ENCODE data around the gene UNK. TPM values are rescaled to one million over a fixed set of nuclear protein-coding genes. Genes with fewer than 3 reads are reported as not detected.

Gene UNK
- total and polyA plus RNA-seq, 9 of the 15 experiments (the other 6 are each of a cell fraction or from before 2014, with no cell fraction given): 12.8 to 38.6 (median 24.8) TPM

DNA sequence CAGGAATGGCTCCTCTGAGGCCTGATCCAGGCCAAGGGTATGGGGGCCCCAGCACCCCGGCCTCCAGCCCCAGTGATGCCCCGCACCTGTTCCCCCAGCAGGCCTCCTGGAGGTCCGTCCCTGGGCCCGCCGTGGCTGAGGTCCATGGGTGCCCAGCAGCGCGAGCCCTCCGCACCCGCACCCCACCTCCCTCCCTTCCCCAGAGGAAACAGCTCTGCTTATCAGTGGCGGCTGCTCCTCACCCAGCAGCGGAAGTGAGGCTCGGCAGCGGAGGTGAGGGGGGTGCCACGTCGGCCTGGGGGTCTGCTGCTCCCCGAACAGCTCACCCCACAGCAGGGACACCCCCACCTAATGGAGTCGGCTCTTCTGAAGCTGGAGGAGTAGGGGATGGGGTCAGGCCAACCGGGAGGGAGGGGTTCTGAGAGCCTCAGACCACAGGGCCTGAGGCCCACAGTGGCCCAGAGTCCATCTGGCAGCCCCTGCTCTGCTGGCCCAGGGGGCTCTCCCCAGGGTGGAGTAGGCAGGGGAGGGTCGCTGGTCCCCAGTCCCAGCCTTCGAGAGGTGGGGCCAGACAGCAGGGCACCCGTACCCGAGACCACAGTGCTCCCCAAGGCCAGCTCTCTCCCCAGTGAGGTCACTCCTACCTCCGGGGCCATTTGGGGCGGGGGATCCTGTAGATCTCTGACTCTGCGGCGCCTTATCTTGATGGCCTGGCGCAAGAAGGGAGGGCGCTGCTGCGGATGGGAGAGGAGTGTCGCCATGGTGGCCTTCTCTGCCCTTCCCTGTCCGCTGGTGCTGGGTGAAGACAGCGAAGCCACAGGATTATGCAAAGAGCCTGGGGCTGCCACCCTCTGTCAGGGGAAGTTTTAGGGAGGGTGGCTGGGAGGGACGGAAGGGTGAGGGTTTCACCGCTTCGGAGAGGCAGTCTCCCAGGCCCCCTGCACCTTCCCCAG, 59.2 kb downstream of the UNK start, which contains the start of gene UNC13D (continued):
- TF ChIP-seq, protein P1, sequence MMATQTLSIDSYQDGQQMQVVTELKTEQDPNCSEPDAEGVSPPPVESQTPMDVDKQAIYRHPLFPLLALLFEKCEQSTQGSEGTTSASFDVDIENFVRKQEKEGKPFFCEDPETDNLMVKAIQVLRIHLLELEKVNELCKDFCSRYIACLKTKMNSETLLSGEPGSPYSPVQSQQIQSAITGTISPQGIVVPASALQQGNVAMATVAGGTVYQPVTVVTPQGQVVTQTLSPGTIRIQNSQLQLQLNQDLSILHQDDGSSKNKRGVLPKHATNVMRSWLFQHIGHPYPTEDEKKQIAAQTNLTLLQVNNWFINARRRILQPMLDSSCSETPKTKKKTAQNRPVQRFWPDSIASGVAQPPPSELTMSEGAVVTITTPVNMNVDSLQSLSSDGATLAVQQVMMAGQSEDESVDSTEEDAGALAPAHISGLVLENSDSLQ (IDR thresholded peaks at IDR 0.05): peak; percentile 9; the same call in 1 of the 2 replicates
- TF ChIP-seq ZC3H4 (CRISPR knock-in tag; IDR thresholded peaks at IDR 0.05; ENCODE audit: borderline replicate concordance): no peak; the same call in 1 of the 2 replicates
- TF ChIP-seq, protein P2, sequence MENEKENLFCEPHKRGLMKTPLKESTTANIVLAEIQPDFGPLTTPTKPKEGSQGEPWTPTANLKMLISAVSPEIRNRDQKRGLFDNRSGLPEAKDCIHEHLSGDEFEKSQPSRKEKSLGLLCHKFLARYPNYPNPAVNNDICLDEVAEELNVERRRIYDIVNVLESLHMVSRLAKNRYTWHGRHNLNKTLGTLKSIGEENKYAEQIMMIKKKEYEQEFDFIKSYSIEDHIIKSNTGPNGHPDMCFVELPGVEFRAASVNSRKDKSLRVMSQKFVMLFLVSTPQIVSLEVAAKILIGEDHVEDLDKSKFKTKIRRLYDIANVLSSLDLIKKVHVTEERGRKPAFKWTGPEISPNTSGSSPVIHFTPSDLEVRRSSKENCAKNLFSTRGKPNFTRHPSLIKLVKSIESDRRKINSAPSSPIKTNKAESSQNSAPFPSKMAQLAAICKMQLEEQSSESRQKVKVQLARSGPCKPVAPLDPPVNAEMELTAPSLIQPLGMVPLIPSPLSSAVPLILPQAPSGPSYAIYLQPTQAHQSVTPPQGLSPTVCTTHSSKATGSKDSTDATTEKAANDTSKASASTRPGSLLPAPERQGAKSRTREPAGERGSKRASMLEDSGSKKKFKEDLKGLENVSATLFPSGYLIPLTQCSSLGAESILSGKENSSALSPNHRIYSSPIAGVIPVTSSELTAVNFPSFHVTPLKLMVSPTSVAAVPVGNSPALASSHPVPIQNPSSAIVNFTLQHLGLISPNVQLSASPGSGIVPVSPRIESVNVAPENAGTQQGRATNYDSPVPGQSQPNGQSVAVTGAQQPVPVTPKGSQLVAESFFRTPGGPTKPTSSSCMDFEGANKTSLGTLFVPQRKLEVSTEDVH (IDR thresholded peaks at IDR 0.05; ENCODE audit: low read depth, partially characterized antibody): no peak
- peak; percentile 92 for TF ChIP-seq POLR2G (IDR thresholded peaks at IDR 0.05; ENCODE audit: low read depth, low read length)
- TF ChIP-seq SREBF2 (CRISPR knock-in tag; IDR thresholded peaks at IDR 0.05): 0 out of 2 replicates have a peak, but pooled peaks have one; percentile 40
- TF ChIP-seq CREBBP (IDR thresholded peaks at IDR 0.05; ENCODE audit: low read depth, low read length): no peak
- TF ChIP-seq ZNF263 (CRISPR knock-in tag; IDR thresholded peaks at IDR 0.05; ENCODE audit: borderline replicate concordance): peak; percentile 94
- TF ChIP-seq KAT8 (IDR thresholded peaks at IDR 0.05; ENCODE audit: low read depth): no peak
- TF ChIP-seq, protein P3, sequence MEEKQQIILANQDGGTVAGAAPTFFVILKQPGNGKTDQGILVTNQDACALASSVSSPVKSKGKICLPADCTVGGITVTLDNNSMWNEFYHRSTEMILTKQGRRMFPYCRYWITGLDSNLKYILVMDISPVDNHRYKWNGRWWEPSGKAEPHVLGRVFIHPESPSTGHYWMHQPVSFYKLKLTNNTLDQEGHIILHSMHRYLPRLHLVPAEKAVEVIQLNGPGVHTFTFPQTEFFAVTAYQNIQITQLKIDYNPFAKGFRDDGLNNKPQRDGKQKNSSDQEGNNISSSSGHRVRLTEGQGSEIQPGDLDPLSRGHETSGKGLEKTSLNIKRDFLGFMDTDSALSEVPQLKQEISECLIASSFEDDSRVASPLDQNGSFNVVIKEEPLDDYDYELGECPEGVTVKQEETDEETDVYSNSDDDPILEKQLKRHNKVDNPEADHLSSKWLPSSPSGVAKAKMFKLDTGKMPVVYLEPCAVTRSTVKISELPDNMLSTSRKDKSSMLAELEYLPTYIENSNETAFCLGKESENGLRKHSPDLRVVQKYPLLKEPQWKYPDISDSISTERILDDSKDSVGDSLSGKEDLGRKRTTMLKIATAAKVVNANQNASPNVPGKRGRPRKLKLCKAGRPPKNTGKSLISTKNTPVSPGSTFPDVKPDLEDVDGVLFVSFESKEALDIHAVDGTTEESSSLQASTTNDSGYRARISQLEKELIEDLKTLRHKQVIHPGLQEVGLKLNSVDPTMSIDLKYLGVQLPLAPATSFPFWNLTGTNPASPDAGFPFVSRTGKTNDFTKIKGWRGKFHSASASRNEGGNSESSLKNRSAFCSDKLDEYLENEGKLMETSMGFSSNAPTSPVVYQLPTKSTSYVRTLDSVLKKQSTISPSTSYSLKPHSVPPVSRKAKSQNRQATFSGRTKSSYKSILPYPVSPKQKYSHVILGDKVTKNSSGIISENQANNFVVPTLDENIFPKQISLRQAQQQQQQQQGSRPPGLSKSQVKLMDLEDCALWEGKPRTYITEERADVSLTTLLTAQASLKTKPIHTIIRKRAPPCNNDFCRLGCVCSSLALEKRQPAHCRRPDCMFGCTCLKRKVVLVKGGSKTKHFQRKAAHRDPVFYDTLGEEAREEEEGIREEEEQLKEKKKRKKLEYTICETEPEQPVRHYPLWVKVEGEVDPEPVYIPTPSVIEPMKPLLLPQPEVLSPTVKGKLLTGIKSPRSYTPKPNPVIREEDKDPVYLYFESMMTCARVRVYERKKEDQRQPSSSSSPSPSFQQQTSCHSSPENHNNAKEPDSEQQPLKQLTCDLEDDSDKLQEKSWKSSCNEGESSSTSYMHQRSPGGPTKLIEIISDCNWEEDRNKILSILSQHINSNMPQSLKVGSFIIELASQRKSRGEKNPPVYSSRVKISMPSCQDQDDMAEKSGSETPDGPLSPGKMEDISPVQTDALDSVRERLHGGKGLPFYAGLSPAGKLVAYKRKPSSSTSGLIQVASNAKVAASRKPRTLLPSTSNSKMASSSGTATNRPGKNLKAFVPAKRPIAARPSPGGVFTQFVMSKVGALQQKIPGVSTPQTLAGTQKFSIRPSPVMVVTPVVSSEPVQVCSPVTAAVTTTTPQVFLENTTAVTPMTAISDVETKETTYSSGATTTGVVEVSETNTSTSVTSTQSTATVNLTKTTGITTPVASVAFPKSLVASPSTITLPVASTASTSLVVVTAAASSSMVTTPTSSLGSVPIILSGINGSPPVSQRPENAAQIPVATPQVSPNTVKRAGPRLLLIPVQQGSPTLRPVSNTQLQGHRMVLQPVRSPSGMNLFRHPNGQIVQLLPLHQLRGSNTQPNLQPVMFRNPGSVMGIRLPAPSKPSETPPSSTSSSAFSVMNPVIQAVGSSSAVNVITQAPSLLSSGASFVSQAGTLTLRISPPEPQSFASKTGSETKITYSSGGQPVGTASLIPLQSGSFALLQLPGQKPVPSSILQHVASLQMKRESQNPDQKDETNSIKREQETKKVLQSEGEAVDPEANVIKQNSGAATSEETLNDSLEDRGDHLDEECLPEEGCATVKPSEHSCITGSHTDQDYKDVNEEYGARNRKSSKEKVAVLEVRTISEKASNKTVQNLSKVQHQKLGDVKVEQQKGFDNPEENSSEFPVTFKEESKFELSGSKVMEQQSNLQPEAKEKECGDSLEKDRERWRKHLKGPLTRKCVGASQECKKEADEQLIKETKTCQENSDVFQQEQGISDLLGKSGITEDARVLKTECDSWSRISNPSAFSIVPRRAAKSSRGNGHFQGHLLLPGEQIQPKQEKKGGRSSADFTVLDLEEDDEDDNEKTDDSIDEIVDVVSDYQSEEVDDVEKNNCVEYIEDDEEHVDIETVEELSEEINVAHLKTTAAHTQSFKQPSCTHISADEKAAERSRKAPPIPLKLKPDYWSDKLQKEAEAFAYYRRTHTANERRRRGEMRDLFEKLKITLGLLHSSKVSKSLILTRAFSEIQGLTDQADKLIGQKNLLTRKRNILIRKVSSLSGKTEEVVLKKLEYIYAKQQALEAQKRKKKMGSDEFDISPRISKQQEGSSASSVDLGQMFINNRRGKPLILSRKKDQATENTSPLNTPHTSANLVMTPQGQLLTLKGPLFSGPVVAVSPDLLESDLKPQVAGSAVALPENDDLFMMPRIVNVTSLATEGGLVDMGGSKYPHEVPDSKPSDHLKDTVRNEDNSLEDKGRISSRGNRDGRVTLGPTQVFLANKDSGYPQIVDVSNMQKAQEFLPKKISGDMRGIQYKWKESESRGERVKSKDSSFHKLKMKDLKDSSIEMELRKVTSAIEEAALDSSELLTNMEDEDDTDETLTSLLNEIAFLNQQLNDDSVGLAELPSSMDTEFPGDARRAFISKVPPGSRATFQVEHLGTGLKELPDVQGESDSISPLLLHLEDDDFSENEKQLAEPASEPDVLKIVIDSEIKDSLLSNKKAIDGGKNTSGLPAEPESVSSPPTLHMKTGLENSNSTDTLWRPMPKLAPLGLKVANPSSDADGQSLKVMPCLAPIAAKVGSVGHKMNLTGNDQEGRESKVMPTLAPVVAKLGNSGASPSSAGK (IDR thresholded peaks at IDR 0.05): no peak
